ENCODE results near the gene PDXK.
"Not testable (repeated sequence)": the region's sequence is repeated elsewhere in the genome, so short reads cannot be mapped to it uniquely, and the experiment has no call there.

Gene PDXK

DNA sequence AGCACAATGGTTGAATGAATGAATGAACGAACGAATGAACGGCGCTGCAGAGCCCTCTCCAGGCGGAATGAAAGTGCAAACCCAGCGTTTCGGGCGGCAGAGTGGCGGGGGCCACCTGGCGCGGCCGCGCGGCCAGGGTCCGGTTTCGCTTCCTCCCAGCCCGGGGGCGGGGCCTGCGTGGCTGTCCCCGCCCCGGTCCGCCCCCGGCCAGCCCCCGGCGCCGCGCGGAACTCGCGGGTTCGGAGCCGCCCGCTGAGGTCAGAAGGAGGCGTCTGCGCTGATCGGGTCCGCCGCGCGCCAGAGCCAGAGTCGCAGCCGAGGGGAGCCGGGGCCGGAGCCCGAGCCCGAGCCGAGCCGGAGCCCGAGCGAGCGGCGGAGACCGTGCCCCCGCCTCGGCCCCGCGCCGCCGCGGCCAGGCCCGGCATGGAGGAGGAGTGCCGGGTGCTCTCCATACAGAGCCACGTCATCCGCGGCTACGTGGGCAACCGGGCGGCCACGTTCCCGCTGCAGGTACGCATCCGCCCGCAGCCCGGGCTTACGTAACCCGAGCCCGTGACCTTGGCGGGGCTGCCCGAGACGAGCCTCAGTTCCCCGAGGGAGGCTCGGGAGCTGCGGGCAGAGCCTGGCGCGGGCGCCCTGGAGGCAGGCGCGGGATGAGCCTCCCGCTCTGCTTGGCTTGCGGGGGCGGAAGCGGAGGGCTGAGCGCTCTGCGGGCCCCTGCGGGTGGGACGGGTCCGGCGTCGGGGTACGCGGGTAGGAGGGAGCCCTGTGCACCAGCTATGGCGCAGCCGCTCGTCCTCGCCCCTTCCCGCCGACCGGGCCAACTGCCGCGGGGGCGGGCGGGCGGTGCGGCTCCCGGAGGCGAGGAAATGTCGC, at the start of gene PDXK:
Gene PDXK (plus strand): TSS at position 258 of the 876 bp plus-strand sequence. CDS start 166 bp downstream, at position 424.
- Histone ChIP-seq H3K4me1 (ENCODE audit: control insufficient read depth, insufficient read depth, low read length) (peaks cover 8% of the 10 kb centered on the region), H3K9ac (ENCODE audit: low read depth, low read length) (peak within 1 kb of the TSS; percentile 88), H3K9me3 (ENCODE audit: control insufficient read depth, insufficient read depth, low read length) (no peaks in the 10 kb centered on the region), H3K27ac (ENCODE audit: low read depth, low read length) (peak within 1 kb of the TSS; percentile 61), H3K4me3 (ENCODE audit: low read depth, low read length) (peak within 1 kb of the TSS; percentile 94), H3K36me3 (ENCODE audit: control insufficient read depth, insufficient read depth, low read length) (peaks cover 7% of the 10 kb centered on the region), H3K27me3 (ENCODE audit: control insufficient read depth, insufficient read depth, low read length) (peaks cover 11% of the 10 kb centered on the region)

DNA sequence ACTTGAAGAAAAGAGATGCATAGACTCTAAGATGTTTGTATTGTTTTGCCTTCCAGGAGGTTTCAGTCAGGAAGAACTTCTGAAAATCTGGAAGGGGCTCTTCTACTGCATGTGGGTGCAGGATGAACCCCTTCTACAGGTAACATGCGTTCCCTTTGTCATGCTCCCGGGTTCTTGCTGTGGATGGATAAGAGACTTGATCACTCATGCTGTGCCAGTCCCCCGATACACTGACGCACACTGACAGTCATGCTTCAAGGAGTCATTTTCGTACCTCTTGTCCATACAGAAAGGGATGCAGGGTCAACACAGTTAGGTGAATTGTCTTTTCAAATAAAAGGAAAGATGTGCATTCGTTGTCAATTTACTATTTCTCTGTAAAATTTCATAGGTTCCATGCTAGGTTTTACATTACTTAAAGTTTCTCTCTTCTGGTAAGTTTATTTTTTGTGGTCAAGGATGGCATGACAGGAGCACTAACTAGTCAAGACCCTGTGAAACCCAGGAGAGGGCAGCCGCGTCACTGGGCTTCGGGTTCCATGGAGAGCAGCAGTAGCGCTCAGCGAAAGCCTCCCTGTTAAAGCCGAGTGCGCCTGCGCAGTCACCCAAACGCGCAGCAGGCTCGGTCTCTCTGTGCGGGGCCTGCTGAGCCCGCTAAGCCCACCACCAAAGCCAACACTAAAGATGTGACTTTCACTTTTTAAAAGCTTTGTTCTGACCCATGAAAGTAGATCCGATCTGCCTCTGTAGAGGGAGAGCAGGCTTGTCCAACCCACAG, 48.9 kb upstream of the PDXK start:
- H3K4me1 ChIP-seq (ENCODE audit: control insufficient read depth, insufficient read depth, low read length), result peaks cover 14% of the 10 kb centered on the region; the same call in 1 of the 2 replicates
- no peaks in the 10 kb centered on the region for H3K9me3 ChIP-seq (ENCODE audit: control insufficient read depth, insufficient read depth, low read length)
- H3K9ac ChIP-seq (ENCODE audit: low read depth, low read length), result no peak overlapping the region
- H3K27me3 ChIP-seq (ENCODE audit: control insufficient read depth, insufficient read depth, low read length), result no peaks in the 10 kb centered on the region
- peaks cover 62% of the 10 kb centered on the region for H3K36me3 ChIP-seq (ENCODE audit: control insufficient read depth, insufficient read depth, low read length)
- no peak overlapping the region for H3K27ac ChIP-seq (ENCODE audit: low read depth, low read length)
- no peak overlapping the region for H3K4me3 ChIP-seq (ENCODE audit: low read depth, low read length)

DNA sequence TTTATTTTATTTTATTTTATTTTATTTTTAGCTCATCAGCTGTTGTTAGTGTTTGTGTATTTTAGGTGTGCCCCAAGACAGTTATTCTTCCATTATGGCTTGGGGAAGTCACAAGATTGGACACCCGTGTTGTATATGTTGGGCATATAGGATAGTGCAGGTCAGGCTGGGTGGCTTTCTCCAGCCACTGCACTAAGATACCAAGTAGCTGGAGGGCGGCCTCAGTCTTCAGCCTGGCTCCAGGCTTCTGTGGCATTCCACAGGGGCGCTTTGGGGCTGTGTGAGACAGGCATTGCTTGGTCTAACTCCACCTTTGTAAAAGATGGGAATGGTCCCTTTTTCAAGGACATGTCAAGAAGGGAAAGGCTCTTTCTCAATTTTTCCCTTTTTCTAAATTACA, 43.1 kb upstream of the PDXK start:
- Histone ChIP-seq H3K4me1 (ENCODE audit: control insufficient read depth, insufficient read depth, low read length) (peaks cover 14% of the 10 kb centered on the region; the same call in 1 of the 2 replicates), H3K9ac (ENCODE audit: low read depth, low read length) (no peak overlapping the region), H3K27ac (ENCODE audit: low read depth, low read length) (no peak overlapping the region), H3K27me3 (ENCODE audit: control insufficient read depth, insufficient read depth, low read length) (no peaks in the 10 kb centered on the region), H3K36me3 (ENCODE audit: control insufficient read depth, insufficient read depth, low read length) (peaks cover 81% of the 10 kb centered on the region), H3K9me3 (ENCODE audit: control insufficient read depth, insufficient read depth, low read length) (no peaks in the 10 kb centered on the region), H3K4me3 (ENCODE audit: low read depth, low read length) (no peak overlapping the region)

DNA sequence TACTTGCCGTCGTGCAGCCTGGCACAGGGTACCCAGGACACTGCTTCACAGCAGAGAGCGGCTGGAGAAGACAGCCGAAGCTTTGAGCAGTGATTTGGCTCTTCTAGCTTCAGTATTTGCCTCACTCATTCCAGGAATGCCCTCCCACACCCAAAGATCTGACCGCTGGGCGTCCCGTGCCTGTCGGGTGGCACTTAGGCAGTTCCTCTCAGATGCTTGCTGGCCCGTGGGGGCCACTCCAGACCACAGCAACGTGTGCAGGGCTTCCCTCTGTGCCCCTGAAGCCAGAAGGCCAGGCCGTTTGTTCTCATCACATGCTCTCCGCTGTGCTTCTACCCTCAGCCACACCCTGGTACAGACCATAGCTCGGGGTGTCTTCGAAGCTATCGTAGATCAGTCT, 42.5 kb upstream of the PDXK start:
- Histone ChIP-seq H3K4me3 (ENCODE audit: low read depth, low read length) (no peak overlapping the region), H3K27me3 (ENCODE audit: control insufficient read depth, insufficient read depth, low read length) (no peaks in the 10 kb centered on the region), H3K27ac (ENCODE audit: low read depth, low read length) (no peak overlapping the region), H3K9ac (ENCODE audit: low read depth, low read length) (no peak overlapping the region), H3K4me1 (ENCODE audit: control insufficient read depth, insufficient read depth, low read length) (peaks cover 14% of the 10 kb centered on the region; the same call in 1 of the 2 replicates), H3K9me3 (ENCODE audit: control insufficient read depth, insufficient read depth, low read length) (no peaks in the 10 kb centered on the region), H3K36me3 (ENCODE audit: control insufficient read depth, insufficient read depth, low read length) (peaks cover 77% of the 10 kb centered on the region)

DNA sequence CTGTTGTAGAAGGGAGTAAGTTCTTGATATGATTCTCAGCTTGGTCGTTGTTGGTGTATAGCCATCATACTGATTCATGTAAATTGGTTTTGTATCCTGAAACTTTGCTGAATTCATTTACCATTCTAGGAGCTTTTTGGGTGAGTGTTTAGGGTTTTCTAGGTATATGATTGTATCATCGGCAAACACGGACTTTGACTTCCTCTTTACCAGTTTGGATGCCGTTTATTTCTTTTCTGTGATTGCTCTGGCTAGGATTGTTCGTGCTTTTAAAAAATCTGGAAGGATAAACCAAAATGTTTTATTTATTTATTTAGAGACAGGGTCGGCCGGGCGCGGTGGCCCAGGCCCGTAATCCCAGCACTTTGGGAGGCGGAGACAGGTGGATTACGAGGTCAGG, 39.0 kb upstream of the PDXK start:
- H3K27me3 ChIP-seq (ENCODE audit: control insufficient read depth, insufficient read depth, low read length), result no peaks in the 10 kb centered on the region
- H3K4me1 ChIP-seq (ENCODE audit: control insufficient read depth, insufficient read depth, low read length), result no peaks in the 10 kb centered on the region
- no peaks in the 10 kb centered on the region for H3K9me3 ChIP-seq (ENCODE audit: control insufficient read depth, insufficient read depth, low read length)
- no peak overlapping the region for H3K4me3 ChIP-seq (ENCODE audit: low read depth, low read length)
- H3K9ac ChIP-seq (ENCODE audit: low read depth, low read length), result no peak overlapping the region
- peaks cover 87% of the 10 kb centered on the region for H3K36me3 ChIP-seq (ENCODE audit: control insufficient read depth, insufficient read depth, low read length)
- no peak overlapping the region for H3K27ac ChIP-seq (ENCODE audit: low read depth, low read length)

DNA sequence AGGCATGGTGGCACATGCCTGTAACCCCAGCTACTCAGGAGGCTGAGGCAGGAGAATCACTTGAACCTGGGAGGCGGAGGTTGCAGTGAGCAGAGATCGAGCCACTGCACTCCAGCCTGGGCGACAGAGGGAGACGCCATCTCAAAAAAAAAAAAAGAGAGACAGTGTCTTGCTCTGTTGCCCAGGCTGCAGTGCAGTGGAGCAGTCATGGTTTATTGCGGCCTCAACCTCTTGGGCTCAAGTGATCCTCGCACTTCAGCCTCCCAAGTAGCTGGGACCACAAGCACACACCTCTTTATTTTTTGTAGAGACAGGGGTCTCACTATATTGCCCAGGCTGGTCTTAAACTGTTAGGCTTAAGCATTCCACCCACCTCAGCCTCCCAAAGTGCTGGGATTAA, 38.5 kb upstream of the PDXK start:
- not testable (repeated sequence) for H3K4me3 ChIP-seq (ENCODE audit: low read depth, low read length); H3K27me3 ChIP-seq (ENCODE audit: control insufficient read depth, insufficient read depth, low read length); H3K9ac ChIP-seq (ENCODE audit: low read depth, low read length); H3K9me3 ChIP-seq (ENCODE audit: control insufficient read depth, insufficient read depth, low read length); H3K27ac ChIP-seq (ENCODE audit: low read depth, low read length); H3K4me1 ChIP-seq (ENCODE audit: control insufficient read depth, insufficient read depth, low read length)
- H3K36me3 ChIP-seq (ENCODE audit: control insufficient read depth, insufficient read depth, low read length), result peaks cover 87% of the 10 kb centered on the region

DNA sequence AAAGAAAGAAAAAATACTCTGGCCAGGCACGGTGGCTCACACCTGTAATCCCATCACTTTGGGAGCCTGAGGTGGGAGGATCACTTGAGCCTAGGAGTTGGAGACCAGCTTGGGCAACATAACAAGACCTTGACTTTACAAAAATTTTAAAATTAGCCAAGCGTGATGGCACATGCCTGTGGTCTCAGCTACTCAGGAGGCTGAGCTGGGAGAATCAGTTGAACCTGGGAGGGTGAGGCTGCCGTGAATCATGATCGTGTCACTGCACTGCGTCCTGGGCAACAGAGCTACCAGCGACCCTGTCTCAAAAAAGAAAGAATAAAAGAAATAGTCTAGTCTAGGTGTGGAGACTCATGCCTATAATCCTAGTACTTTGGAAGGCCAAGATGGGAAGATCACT, 37.3 kb upstream of the PDXK start:
- Histone ChIP-seq H3K9me3 (ENCODE audit: control insufficient read depth, insufficient read depth, low read length) (no peaks in the 10 kb centered on the region), H3K27me3 (ENCODE audit: control insufficient read depth, insufficient read depth, low read length) (no peaks in the 10 kb centered on the region), H3K9ac (ENCODE audit: low read depth, low read length) (no peak overlapping the region), H3K4me1 (ENCODE audit: control insufficient read depth, insufficient read depth, low read length) (no peaks in the 10 kb centered on the region), H3K4me3 (ENCODE audit: low read depth, low read length) (no peak overlapping the region), H3K27ac (ENCODE audit: low read depth, low read length) (no peak overlapping the region), H3K36me3 (ENCODE audit: control insufficient read depth, insufficient read depth, low read length) (peaks cover 88% of the 10 kb centered on the region)

DNA sequence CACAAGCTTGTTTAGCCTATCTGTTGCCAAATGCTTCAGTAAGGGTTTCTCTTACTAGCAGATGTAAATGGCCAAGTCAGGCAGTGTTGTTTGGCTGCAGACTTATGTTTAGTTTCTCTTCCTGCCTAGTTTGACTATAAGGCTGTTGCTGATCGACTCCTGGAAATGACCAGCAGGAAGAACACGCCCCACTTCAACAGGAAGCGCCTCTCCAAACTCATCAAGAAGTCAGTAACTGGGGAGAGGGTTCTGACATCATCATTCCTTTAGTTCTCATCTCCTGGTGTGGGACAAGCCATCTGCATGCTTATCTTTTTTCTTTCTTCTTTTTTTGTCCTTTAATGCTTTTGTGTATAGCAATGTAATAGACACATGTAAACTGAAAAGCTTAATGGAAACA, 34.5 kb upstream of the PDXK start:
- no peaks in the 10 kb centered on the region for H3K9me3 ChIP-seq (ENCODE audit: control insufficient read depth, insufficient read depth, low read length)
- H3K27ac ChIP-seq (ENCODE audit: low read depth, low read length), result no peak overlapping the region
- no peaks in the 10 kb centered on the region for H3K27me3 ChIP-seq (ENCODE audit: control insufficient read depth, insufficient read depth, low read length)
- no peak overlapping the region for H3K9ac ChIP-seq (ENCODE audit: low read depth, low read length)
- no peak overlapping the region for H3K4me3 ChIP-seq (ENCODE audit: low read depth, low read length)
- peaks cover 92% of the 10 kb centered on the region for H3K36me3 ChIP-seq (ENCODE audit: control insufficient read depth, insufficient read depth, low read length)
- no peaks in the 10 kb centered on the region for H3K4me1 ChIP-seq (ENCODE audit: control insufficient read depth, insufficient read depth, low read length)

DNA sequence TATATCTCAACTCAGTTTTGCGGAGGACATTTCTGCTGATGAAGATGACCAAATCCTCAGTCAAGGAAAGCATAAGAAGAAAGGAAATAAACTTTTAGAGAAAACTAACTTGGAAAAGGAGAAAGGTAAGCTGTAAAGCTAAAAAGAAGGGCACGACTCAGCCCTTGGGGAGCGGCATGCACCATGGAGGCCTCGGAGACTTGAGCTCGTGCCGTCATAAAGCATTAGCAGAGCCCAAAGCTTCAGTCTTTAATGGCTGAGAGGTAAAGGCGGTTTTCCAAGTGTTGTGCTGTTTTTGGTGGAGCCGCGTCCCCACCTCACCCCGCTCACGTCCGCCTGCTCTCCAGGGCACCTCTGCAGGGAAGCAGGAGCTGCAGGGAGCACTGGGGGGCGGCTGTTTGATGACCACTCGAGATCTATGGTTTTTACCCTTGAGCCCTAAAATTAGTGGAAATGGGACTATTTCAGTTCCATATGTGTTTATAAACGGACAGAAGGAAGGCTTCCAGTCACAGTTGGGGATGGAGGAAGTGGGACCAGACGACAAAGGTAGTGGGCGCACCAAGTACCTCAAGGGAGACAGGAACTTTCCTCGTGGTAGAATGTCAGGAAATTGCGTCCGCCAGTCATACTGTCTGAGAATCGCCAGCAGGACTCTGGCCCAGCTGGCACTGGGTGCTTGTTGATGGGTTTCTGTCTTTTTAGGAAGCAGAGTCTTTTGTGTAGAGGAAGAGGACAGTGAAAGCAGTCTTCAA, 31.9 kb upstream of the PDXK start:
- peaks cover 96% of the 10 kb centered on the region for H3K36me3 ChIP-seq (ENCODE audit: control insufficient read depth, insufficient read depth, low read length)
- H3K9me3 ChIP-seq (ENCODE audit: control insufficient read depth, insufficient read depth, low read length), result no peaks in the 10 kb centered on the region
- no peak overlapping the region for H3K27ac ChIP-seq (ENCODE audit: low read depth, low read length)
- no peak overlapping the region for H3K9ac ChIP-seq (ENCODE audit: low read depth, low read length)
- no peaks in the 10 kb centered on the region for H3K27me3 ChIP-seq (ENCODE audit: control insufficient read depth, insufficient read depth, low read length)
- H3K4me3 ChIP-seq (ENCODE audit: low read depth, low read length), result no peak overlapping the region
- H3K4me1 ChIP-seq (ENCODE audit: control insufficient read depth, insufficient read depth, low read length), result no peaks in the 10 kb centered on the region

DNA sequence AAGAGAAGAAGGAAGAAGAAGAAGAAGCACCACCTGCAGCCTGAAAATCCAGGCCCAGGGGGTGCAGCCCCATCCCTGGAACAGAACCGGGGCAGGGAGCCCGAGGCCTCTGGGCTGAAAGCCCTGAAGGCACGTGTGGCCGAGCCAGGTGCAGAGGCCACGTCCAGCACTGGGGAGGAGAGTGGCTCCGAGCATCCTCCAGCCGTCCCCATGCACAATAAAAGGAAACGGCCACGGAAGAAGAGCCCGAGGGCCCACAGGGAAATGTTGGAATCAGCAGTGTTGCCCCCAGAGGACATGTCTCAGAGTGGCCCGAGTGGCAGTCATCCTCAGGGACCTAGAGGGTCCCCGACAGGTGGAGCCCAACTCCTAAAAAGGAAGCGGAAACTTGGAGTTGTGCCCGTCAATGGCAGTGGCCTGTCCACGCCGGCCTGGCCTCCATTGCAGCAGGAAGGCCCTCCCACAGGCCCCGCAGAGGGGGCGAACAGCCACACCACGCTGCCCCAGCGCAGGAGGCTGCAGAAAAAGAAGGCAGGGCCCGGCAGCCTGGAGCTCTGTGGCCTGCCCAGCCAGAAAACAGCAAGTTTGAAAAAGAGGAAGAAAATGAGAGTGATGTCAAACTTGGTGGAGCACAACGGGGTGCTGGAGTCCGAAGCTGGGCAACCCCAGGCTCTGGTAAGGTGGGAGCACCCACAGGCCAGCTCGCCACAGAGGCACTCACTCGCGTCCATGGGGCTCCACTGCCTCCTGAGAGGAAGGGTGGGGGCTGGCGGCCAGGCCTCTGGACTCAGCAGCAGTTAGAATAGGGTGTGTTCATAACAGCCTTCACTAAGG, 31.1 kb upstream of the PDXK start:
- Histone ChIP-seq H3K9ac (ENCODE audit: low read depth, low read length) (no peak overlapping the region), H3K36me3 (ENCODE audit: control insufficient read depth, insufficient read depth, low read length) (peaks cover 96% of the 10 kb centered on the region), H3K9me3 (ENCODE audit: control insufficient read depth, insufficient read depth, low read length) (no peaks in the 10 kb centered on the region), H3K4me1 (ENCODE audit: control insufficient read depth, insufficient read depth, low read length) (no peaks in the 10 kb centered on the region), H3K27me3 (ENCODE audit: control insufficient read depth, insufficient read depth, low read length) (no peaks in the 10 kb centered on the region), H3K27ac (ENCODE audit: low read depth, low read length) (no peak overlapping the region), H3K4me3 (ENCODE audit: low read depth, low read length) (no peak overlapping the region)

Data from HUES48 (cell line).